Endothelial cell of coronary artery (primary cell): ENCODE measurements around the gene GMCL1. TPM values are rescaled to one million over a fixed set of nuclear protein-coding genes. Genes with fewer than 3 reads are reported as not detected.

Source experiments
- total RNA-seq: library from RNA; depleted of rRNA; stranded (reverse); fragments of >200 nt; gene quantifications from 2 replicates; pipeline ENCODE4 v1.2.3, GENCODE V29; 2014

GMCL1 gene
- 6.8 and 8.7 TPM in 2 replicates for total RNA-seq

DNA sequence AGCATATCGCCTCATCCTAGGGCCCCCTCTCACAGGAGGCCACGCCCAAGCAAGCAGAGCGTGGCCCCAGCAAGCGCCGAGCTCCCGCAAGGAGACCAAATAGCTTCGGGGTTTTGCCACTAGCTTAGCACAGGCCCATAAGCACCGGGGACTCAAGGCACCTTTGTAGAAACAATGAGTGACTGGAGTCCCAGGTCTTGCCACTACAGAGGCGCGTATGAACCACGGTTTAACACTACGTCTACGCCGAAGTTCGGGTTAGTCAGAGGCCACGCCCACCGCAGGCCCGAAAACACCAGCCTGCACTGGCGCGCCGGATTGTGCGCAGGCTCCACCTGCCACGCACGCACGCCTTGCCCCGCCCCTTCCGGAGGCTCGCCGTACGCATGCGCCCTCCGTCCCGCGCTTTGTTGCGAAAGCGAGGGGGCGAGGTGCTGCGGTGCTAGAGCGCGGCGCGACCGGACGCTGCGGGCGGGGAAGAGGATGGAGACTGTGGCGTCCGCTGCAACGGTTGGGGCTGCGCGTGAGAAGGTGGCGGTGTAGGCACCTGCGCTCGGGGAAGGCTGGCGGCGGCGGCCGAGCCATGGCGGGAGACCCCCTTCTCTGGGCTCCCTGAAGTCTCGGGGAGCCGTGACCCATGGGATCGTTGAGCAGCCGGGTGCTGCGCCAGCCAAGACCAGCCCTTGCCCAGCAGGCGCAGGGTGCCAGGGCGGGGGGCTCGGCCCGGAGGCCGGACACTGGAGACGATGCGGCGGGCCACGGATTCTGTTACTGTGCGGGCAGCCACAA is at the start of gene GMCL1:
TSS of gene GMCL1 (plus strand) at position 405 of the 789 bp plus-strand sequence. CDS start at position 638, 233 bp downstream.

DNA sequence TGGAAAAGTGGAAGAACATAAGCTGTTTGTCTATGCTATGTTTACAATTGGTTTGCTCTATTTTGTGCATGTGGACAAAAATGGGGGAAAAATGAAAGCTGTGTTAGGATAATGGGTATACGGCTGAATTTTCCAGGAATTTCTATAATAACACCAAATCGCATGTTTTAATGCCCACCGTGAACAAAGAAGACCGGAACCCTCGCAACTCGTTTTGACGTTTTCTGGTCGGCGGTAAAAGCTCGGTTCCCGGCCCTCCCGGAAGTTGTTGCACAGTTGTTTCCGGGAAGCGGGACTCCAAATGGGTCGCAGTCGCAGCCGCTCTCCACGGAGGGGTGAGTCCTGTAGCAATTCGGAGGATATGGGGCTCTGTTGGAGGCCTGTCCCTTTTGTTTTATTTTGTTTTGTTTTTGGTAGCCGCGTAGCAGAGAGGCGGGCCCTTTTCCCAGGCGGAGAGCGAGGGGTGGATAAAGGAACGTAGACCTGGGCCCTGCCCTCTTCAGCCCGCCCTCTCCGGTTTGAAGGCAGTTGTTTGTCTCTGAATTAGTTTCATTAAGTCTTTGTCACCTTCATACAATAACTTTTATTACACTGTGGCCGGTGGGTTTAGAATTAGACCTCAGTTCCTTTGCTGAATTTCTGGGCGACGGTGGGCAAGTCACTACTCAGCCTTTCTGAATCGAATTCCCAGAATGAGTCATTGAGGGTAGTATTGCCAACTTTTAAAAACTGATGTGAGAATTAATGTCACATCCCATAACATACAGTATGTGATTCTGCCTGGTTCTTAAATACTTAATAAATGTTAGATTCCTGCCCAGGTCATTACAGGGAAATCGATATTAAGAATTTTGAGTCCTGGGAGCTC is 64.5 kb downstream of the GMCL1 start, which contains the start of gene SNRNP27:
TSS of gene SNRNP27 (plus strand) at position 273 of the 868 bp plus-strand sequence. CDS start at position 302, 29 bp downstream.

GRCh38 chr2:69914950-69915945 is 85.8 kb downstream of the GMCL1 start, which contains the start of gene MXD1:
Gene MXD1, plus strand, starts transcription at chr2:69915109. Its CDS starts 222 bp downstream, at chr2:69915331.

Other genes starting within 250 kb of the GMCL1 start
- 24.1 and 39.3 TPM in 2 replicates for gene AAK1, start 185.9 kb upstream of the GMCL1 start, total RNA-seq
- 25.6 and 27.8 TPM in 2 replicates for gene ANXA4, start 87.5 kb upstream of the GMCL1 start, total RNA-seq
- 28.2 and 28.7 TPM in 2 replicates for gene SNRNP27, start 64.3 kb downstream of the GMCL1 start, total RNA-seq
- 2.8 and 5.2 TPM in 2 replicates for gene MXD1, start 85.4 kb downstream of the GMCL1 start, total RNA-seq
- 0.09 TPM in 2 replicates for gene ASPRV1, start 132.0 kb downstream of the GMCL1 start, total RNA-seq